Measurements from ENCODE around the gene PRKAR1B.
"Not testable (repeated sequence)": the region's sequence is repeated elsewhere in the genome, so short reads cannot be mapped to it uniquely, and the experiment has no call there.

Gene PRKAR1B

GRCh38 chr7:756928-757560 lies 30.0 kb upstream of the PRKAR1B start:
- no peak for DNase-seq

DNA sequence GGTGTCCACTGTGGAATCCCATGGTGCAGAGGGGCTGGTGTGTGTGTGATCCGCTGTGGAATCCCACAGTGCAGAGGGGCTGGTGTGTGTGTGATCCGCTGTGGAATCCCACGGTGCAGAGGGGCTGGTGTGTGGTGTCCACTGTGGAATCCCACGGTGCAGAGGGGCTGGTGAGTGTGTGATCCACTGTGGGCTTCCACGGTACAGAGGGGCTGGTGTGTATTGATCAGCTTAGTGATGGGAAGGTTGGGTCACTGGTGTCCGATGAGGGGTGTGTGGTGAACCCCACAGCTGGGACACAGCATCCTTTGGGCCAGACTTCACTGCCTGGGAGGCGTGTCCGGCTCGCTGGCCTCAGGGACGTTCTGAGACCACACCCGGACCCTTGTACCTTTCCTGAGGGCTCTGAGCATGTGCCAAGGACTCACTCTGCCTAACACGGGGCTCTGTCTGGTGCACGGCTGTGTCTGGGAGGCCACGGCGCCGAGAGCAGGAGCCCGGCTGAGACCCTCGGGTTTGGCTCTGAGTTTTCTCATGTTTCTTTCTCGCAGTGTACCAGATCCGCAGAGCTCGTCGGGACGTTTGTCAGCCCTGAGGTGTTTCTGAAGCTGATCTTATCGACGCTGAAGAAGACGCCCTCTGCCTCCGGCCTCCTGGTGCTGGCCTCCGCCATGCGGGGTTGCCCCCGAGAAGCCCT lies 29.3 kb upstream of the PRKAR1B start:
- DNase-seq = no peak

- DNase-seq = no peak
Measured at GRCh38 chr7:755413-755805, 28.3 kb upstream of the PRKAR1B start.

DNA sequence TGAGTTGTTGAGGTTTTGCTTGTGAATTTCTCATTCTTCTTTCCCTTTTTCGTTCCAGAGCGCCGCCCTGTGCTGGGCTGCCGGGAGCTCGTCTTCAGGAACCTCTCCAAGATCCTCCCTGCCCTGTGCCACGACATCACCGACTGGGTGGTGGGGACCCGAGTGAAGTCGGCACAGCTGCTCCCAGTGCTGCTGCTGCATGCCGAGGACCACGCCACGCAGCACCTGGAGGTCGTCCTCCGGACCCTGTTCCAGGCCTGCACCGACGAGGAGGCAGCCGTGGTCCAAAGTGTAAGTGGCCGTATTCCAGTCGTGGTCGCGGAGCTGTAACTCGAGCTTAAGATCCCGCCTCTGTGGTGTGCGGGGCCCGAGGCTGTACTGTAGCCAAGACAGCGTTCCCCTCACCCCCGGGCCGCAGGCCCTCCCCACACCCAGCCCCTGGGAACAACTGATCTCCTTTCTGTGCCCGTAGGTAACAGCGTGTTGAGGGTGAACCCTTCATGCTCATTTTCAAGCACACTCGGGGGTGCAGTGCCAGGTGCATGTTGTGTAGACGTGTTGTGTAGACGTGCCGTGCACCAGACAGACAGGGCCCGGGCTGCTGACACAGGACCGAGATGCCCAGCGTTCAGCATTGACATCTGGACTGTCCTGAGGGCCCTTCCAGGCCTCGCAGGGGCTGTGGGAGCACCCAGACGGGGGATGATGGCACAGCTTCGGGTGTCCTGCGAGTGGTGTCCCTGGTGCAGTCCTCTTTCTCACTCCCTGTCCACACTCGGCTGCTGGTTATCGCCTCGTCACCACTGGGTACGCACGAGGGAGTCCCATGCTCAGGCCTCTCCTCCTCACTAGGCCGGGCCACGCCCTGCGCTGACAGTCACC lies 27.7 kb upstream of the PRKAR1B start:
- DNase-seq = no peak

GRCh38 chr7:753190-753589 lies 26.1 kb upstream of the PRKAR1B start:
- no peak for DNase-seq

DNA sequence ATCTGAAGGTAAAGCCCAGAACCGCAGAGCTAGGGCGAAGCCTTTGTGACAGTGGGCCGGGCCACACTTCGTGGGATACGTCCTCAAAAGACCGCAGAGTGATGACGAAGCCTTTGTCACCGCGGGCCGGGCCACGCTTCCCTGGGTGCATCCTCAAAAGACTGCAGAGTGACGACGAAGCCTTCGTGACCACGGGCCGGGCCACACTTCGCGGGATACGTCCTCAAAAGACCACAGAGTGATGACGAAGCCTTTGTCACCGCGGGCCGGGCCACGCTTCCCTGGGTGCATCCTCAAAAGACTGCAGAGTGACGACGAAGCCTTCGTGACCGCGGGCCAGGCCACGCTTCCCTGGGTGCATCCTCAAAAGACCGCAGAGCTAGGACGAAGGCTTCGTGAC lies 25.2 kb upstream of the PRKAR1B start:
- not testable (repeated sequence) for DNase-seq

DNA sequence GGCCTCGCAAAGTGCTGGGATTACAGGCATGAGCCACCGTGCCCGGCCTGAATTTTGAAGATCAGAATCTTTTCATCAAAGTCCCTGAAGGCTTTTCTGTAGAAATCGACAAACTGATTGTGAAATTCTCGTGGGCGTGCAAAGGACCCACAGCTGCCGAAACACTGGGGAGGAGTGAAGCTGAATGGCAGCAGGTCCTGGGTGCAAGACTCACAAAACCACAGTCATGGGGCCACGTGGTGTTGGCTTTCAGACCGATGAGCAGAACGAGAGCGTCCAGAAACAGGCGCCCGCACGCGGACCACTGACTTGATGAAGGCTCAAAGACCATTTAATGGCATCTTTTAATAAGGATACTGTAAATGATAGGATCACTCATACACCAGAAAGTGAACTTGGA lies 24.7 kb upstream of the PRKAR1B start:
- DNase-seq = no peak

DNA sequence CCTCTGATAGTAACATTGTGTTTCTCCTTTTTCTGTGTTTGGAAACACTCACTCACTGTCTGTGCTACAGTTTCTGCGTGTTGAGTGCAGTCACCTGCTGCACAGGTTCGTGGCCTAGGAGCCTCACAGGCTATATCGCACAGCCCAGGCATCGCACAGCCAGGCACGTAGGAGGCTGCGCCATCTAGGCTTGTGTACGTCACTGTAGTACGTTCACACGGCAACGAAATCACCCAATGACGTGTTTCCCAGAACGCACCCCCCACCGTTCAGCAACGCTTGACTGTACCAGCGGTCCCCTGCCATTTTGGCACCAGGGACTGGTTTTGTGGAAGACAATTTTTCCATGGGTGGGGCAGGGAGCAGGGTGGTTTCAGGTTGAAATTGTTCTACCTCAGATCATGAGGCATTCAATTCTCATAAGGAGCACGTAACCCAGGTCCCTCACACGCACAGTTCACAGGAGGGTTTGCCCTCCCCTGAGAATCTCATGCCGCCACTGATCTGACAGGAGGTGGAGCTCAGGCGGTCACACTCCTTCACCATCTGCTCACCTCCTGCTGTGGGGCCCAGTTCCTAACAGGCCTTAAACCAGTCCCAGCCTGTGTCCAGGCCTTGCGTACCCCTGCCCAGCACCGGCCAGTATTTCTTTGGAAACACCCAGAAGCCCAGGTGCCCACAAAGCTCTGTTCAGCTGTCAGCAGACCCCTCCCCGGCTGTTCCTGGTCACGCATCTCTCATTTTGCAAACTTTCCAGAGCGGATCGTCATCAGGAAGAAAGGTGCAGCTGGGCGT lies 23.2 kb upstream of the PRKAR1B start:
- DNase-seq = no peak

DNA sequence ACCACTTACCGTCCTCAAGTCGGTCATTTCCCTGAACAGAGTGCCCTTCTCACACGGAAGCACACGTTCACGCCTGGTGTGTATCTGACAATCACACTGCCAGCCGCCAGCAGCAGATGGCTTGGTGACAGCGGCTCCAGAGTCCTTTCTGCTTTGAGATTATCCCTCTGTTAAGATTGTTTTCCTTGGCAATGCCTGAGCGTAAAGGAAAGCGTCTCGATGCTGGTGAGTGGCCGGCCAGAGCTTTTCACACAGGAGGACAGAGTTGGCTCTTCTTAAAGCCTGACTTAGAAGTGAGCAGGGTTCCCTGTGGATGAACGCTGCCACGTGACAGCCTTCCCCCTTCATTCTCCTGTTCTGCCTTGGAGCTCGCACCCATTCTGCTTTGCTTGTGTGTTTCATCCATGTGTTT lies 22.1 kb upstream of the PRKAR1B start:
- DNase-seq = peak in 1 of 3 experiments; percentile 69

- no peak for DNase-seq
Measured at GRCh38 chr7:748446-748845, 21.4 kb upstream of the PRKAR1B start.

GRCh38 chr7:747186-747585 lies 20.1 kb upstream of the PRKAR1B start:
- DNase-seq = no peak

- DNase-seq = no peak
Measured at GRCh38 chr7:746155-747061, 19.3 kb upstream of the PRKAR1B start.

- no peak for DNase-seq
Measured at GRCh38 chr7:745431-746154, 18.5 kb upstream of the PRKAR1B start.

GRCh38 chr7:744854-745430 lies 17.9 kb upstream of the PRKAR1B start:
- DNase-seq = no peak

GRCh38 chr7:744128-744520 lies 17.0 kb upstream of the PRKAR1B start:
- DNase-seq = not testable (repeated sequence)

GRCh38 chr7:743341-744127 lies 16.5 kb upstream of the PRKAR1B start:
- DNase-seq = not testable (repeated sequence)

DNA sequence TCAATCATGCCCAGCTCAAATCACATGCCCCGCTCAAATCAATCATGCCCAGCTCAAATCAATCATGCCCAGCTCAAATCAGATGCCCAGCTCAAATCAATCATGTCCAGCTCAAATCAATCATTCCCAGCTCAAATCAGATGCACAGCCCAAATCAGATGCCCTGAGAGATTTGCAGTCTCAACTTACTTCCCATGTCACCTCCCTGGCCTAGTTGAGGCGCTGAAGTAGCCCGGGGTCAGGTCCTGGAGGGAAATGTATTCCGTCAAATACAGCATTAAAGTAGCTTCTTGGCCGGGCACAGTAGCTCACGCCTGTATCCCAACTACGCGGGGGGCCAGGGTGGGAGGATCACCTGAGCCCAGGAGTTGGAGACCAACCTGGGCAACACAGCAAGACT lies 15.7 kb upstream of the PRKAR1B start:
- no peak for DNase-seq

DNA sequence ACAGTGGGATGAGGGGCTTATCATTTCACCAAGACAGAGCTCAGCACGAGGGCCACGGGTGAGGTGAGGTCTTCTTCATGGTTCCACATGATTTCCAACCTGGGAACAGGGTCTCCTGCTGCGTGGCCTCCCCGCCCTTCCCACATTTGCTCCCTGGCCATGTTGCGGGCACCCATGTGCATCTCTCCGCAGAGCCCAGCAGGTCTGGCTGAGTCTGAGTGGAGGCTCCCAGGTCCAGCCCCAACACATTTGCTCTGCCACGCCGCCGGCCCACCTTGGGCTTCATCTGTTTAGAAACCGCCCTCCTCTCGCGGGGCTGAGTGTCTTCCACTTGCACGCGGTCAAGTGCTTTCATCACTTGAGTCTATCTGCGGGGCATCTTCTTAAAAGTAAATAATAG lies 14.8 kb upstream of the PRKAR1B start:
- no peak for DNase-seq

- no peak for DNase-seq
Measured at GRCh38 chr7:741191-741671, 14.2 kb upstream of the PRKAR1B start.

Data from NCI-H1417 (cell line).